Measurements from ENCODE around the gene HADHB. TPM values are rescaled to one million over a fixed set of nuclear protein-coding genes. Genes with fewer than 3 reads are reported as not detected.

Gene HADHB
- total RNA-seq, 1 experiment from 2014 or later = 72.7 TPM

DNA sequence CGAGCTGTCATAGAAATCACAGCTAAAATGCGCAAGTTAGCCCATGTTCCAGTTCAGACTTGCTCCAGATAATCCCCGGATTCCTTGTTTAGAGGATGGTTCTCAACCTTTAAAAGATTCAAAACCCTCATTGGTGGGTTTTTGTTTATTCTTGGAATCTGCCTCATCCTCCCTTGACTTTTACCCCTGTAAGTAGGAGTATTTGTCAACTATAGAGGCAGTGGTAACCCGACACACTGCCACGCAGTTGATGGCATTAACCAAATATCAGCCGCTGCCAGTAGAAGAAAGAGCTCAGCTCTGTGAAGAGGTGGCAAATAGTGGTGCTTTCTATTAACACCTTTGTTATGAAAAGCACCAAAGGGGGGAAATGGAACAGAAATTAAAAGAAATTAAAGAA lies 60.8 kb downstream of the HADHB start:
- no peak for DNase-seq
- no peaks in the 10 kb centered on the region for H3K9me3 ChIP-seq (ENCODE audit: insufficient read depth, low read depth)
- no peaks in the 10 kb centered on the region for H3K36me3 ChIP-seq (ENCODE audit: low read depth)
- CTCF ChIA-PET = interaction anchor here (0.6 kb wide), 1 partner anchor 719 kb away, joined by 6 read pairs; no protein-coding TSS in a partner anchor
- H3K79me2 ChIP-seq (ENCODE audit: low read depth) = no peaks in the 10 kb centered on the region
- intact Hi-C loops (cut with micrococcal nuclease; ENCODE audit: unreplicated experiment) = no loop called here
- H3K27me3 ChIP-seq (ENCODE audit: insufficient read depth, low read depth) = no peaks in the 10 kb centered on the region
- H3K9me2 ChIP-seq (ENCODE audit: insufficient read depth) = no peaks in the 10 kb centered on the region
- TF ChIP-seq EZH2 (IDR thresholded peaks at IDR 0.05; ENCODE audit: low read depth) = no peak
- TF ChIP-seq, protein P1, sequence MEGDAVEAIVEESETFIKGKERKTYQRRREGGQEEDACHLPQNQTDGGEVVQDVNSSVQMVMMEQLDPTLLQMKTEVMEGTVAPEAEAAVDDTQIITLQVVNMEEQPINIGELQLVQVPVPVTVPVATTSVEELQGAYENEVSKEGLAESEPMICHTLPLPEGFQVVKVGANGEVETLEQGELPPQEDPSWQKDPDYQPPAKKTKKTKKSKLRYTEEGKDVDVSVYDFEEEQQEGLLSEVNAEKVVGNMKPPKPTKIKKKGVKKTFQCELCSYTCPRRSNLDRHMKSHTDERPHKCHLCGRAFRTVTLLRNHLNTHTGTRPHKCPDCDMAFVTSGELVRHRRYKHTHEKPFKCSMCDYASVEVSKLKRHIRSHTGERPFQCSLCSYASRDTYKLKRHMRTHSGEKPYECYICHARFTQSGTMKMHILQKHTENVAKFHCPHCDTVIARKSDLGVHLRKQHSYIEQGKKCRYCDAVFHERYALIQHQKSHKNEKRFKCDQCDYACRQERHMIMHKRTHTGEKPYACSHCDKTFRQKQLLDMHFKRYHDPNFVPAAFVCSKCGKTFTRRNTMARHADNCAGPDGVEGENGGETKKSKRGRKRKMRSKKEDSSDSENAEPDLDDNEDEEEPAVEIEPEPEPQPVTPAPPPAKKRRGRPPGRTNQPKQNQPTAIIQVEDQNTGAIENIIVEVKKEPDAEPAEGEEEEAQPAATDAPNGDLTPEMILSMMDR (conservative IDR thresholded peaks at IDR 0.05) = no peak
- BruUV-seq (replicated peaks) = no TSS peak
- peaks cover 4% of the 10 kb centered on the region; the same call in 1 of the 2 replicates for H3F3A ChIP-seq (ENCODE audit: insufficient read depth, low read depth)
- H3K4me2 ChIP-seq = no peak overlapping the region
- no peaks in the 10 kb centered on the region for H4K20me1 ChIP-seq (ENCODE audit: insufficient read depth)
- H3K4me3 ChIP-seq = no peak overlapping the region
- POLR2A ChIA-PET (ENCODE audit: unreplicated experiment) = interaction anchor here (0.7 to 0.9 kb wide), 2 partner anchors 20 to 55 kb away, joined by 6 to 7 read pairs; no protein-coding TSS in a partner anchor
- no peak overlapping the region for H2AFZ ChIP-seq
- H3K4me1 ChIP-seq (replicated peaks; ENCODE audit: insufficient read depth) = peaks cover 13% of the 10 kb centered on the region
- H3K27ac ChIP-seq = no peak overlapping the region

GRCh38 chr2:26309921-26310320 lies 65.2 kb downstream of the HADHB start:
- Histone ChIP-seq H3F3A (ENCODE audit: insufficient read depth, low read depth) (no peaks in the 10 kb centered on the region), H3K4me1 (replicated peaks; ENCODE audit: insufficient read depth) (no peaks in the 10 kb centered on the region), H2AFZ (no peak overlapping the region), H4K20me1 (ENCODE audit: insufficient read depth) (no peaks in the 10 kb centered on the region), H3K9me3 (ENCODE audit: insufficient read depth, low read depth) (no peaks in the 10 kb centered on the region), H3K27ac (no peak overlapping the region), H3K9me2 (ENCODE audit: insufficient read depth) (no peaks in the 10 kb centered on the region), H3K27me3 (ENCODE audit: insufficient read depth, low read depth) (no peaks in the 10 kb centered on the region), H3K4me3 (no peak overlapping the region), H3K79me2 (ENCODE audit: low read depth) (no peaks in the 10 kb centered on the region), H3K36me3 (ENCODE audit: low read depth) (no peaks in the 10 kb centered on the region), H3K4me2 (no peak overlapping the region)
- no TSS peak for BruUV-seq (replicated peaks)
- ChIA-PET POLR2A (ENCODE audit: unreplicated experiment) (no interaction called here), CTCF (interaction anchor here (0.6 kb wide), 1 partner anchor 125 kb away, joined by 3 read pairs; no protein-coding TSS in a partner anchor)
- intact Hi-C loops (cut with micrococcal nuclease; ENCODE audit: unreplicated experiment) = no loop called here
- no peak for TF ChIP-seq EZH2 (IDR thresholded peaks at IDR 0.05; ENCODE audit: low read depth)
- TF ChIP-seq, protein P1 (conservative IDR thresholded peaks at IDR 0.05) = no peak
- DNase-seq = no peak

DNA sequence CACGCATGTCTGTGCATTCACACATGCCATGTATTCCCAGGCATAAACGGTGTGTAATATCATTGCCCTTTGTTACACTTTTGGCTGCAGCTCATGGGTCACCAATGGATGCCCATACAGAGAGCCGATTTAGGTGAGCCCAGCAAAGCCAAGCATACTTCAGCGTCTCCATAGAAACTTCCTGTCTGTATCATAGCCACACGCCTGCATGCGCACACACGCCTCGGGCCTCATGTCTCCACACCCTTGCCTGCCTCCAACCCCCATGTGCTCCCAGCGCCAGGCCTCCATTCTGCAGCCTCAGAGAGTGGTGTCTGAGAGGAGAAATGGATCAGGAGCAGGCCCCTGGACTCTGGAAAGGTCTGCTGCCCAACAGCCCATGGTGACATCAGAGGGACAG lies 67.7 kb downstream of the HADHB start:
- no peaks in the 10 kb centered on the region for H3K9me2 ChIP-seq (ENCODE audit: insufficient read depth)
- no peak overlapping the region for H2AFZ ChIP-seq

More for the DNA sequence above, 67.7 kb downstream of the HADHB start:
- no peaks in the 10 kb centered on the region for H3K36me3 ChIP-seq (ENCODE audit: low read depth)
- no peak overlapping the region for H3K4me3 ChIP-seq
- intact Hi-C loops (cut with micrococcal nuclease; ENCODE audit: unreplicated experiment) = no loop called here
- BruUV-seq (replicated peaks) = no TSS peak
- H3K27me3 ChIP-seq (ENCODE audit: insufficient read depth, low read depth) = no peaks in the 10 kb centered on the region
- no peaks in the 10 kb centered on the region for H3K4me1 ChIP-seq (replicated peaks; ENCODE audit: insufficient read depth)
- H3K79me2 ChIP-seq (ENCODE audit: low read depth) = no peaks in the 10 kb centered on the region
- no peak for DNase-seq
- CTCF ChIA-PET = no interaction called here
- no peak overlapping the region for H3K4me2 ChIP-seq
- H3F3A ChIP-seq (ENCODE audit: insufficient read depth, low read depth) = no peaks in the 10 kb centered on the region
- TF ChIP-seq EZH2 (IDR thresholded peaks at IDR 0.05; ENCODE audit: low read depth) = no peak
- TF ChIP-seq, protein P1 (conservative IDR thresholded peaks at IDR 0.05) = no peak
- POLR2A ChIA-PET (ENCODE audit: unreplicated experiment) = no interaction called here
- no peaks in the 10 kb centered on the region for H4K20me1 ChIP-seq (ENCODE audit: insufficient read depth)
- H3K9me3 ChIP-seq (ENCODE audit: insufficient read depth, low read depth) = no peaks in the 10 kb centered on the region
- no peak overlapping the region for H3K27ac ChIP-seq
